ENCODE measurements around the gene KHDC1L. TPM values are rescaled to one million over a fixed set of nuclear protein-coding genes. Genes with fewer than 3 reads are reported as not detected.
"Not testable (repeated sequence)": the region's sequence is repeated elsewhere in the genome, so short reads cannot be mapped to it uniquely, and the experiment has no call there.

The KHDC1L gene
- total RNA-seq, 1 experiment from 2014 or later: not detected

- intact Hi-C loops (cut with micrococcal nuclease; ENCODE audit: unreplicated experiment): no loop called here
- no TSS peak for BruUV-seq (replicated peaks)
- Mint-ChIP-seq H3K36me3 (ENCODE audit: insufficient read depth, unreplicated experiment) (peaks cover 10% of the 10 kb centered on the region), H3K27me3 (ENCODE audit: unreplicated experiment) (no peaks in the 10 kb centered on the region), H3K27ac (ENCODE audit: unreplicated experiment) (no peak within 1 kb of the TSS), H3K4me1 (ENCODE audit: low read depth, unreplicated experiment) (peaks cover 24% of the 10 kb centered on the region), H3K4me3 (ENCODE audit: low read depth, unreplicated experiment) (peak within 1 kb of the TSS; percentile 67), H3K9me3 (ENCODE audit: low read depth, unreplicated experiment) (no peaks in the 10 kb centered on the region)
- TF ChIP-seq, protein P1, sequence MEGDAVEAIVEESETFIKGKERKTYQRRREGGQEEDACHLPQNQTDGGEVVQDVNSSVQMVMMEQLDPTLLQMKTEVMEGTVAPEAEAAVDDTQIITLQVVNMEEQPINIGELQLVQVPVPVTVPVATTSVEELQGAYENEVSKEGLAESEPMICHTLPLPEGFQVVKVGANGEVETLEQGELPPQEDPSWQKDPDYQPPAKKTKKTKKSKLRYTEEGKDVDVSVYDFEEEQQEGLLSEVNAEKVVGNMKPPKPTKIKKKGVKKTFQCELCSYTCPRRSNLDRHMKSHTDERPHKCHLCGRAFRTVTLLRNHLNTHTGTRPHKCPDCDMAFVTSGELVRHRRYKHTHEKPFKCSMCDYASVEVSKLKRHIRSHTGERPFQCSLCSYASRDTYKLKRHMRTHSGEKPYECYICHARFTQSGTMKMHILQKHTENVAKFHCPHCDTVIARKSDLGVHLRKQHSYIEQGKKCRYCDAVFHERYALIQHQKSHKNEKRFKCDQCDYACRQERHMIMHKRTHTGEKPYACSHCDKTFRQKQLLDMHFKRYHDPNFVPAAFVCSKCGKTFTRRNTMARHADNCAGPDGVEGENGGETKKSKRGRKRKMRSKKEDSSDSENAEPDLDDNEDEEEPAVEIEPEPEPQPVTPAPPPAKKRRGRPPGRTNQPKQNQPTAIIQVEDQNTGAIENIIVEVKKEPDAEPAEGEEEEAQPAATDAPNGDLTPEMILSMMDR (IDR thresholded peaks at IDR 0.05; ENCODE audit: unreplicated experiment): peak; percentile 12
- DNase-seq: peak; percentile 53
- CTCF ChIA-PET: no interaction called here
These were observed 37.6 kb upstream of the KHDC1L start, which contains the start of gene KHDC1 for GRCh38 chr6:73262671-73263569. Gene KHDC1 (minus strand): TSS chr6:73263196. CDS start chr6:73242517, 20,679 bp downstream.

- Mint-ChIP-seq H3K27ac (ENCODE audit: unreplicated experiment) (no peak overlapping the region), H3K36me3 (ENCODE audit: insufficient read depth, unreplicated experiment) (peaks cover 10% of the 10 kb centered on the region), H3K4me1 (ENCODE audit: low read depth, unreplicated experiment) (peaks cover 11% of the 10 kb centered on the region), H3K9me3 (ENCODE audit: low read depth, unreplicated experiment) (no peaks in the 10 kb centered on the region), H3K4me3 (ENCODE audit: low read depth, unreplicated experiment) (no peak overlapping the region), H3K27me3 (ENCODE audit: unreplicated experiment) (no peaks in the 10 kb centered on the region)
- CTCF ChIA-PET: no interaction called here
- intact Hi-C loops (cut with micrococcal nuclease; ENCODE audit: unreplicated experiment): no loop called here
- BruUV-seq (replicated peaks): no TSS peak
- DNase-seq: no peak
- TF ChIP-seq, protein P1 (IDR thresholded peaks at IDR 0.05; ENCODE audit: unreplicated experiment): no peak
These were observed 33.4 kb upstream of the KHDC1L start for GRCh38 chr6:73258721-73259120.

DNA sequence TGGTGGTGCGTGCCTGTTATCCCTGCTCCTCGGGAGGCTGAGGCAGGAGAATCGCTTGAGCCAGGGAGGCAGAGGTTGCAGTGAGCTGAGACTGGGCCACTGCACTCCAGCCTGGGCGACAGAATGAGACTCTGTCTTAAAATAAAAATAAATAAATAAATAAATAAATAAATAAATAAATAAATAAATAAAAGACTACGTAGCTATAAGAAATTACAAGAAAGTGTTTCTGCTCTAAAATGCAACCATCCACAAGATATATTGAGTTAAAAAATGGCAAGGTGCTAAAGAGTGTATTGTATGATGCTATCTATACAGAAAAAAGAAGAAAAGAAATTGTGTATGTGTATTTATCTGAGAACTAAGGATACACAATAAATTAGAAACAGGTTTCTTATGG is 29.0 kb upstream of the KHDC1L start:
- H3K27me3 Mint-ChIP-seq (ENCODE audit: unreplicated experiment); BruUV-seq (replicated peaks); intact Hi-C loops (cut with micrococcal nuclease; ENCODE audit: unreplicated experiment); H3K27ac Mint-ChIP-seq (ENCODE audit: unreplicated experiment); H3K4me1 Mint-ChIP-seq (ENCODE audit: low read depth, unreplicated experiment); DNase-seq; H3K4me3 Mint-ChIP-seq (ENCODE audit: low read depth, unreplicated experiment); H3K9me3 Mint-ChIP-seq (ENCODE audit: low read depth, unreplicated experiment); H3K36me3 Mint-ChIP-seq (ENCODE audit: insufficient read depth, unreplicated experiment): not testable (repeated sequence)
- CTCF ChIA-PET: interaction anchor here (0.6 kb wide), 1 partner anchor 688 kb away, joined by 3 read pairs; no protein-coding TSS in a partner anchor

DNA sequence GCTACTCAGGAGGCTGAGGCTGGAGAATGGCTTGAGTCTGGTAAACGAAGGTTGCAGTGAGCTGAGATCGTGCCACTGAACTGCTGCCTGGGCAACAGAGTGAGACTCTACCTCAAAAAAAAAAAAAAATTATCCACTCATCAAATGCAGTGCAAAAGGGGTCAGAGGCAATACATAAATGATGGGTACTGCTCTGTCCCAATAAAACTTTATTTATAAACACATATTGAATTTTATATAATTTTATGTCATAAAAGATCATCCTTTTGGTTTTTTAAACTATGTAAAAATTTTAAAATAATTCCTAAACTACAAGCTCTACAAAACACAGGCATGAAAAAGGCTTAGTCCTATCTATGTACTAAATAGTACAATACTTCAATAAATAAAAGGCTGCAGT is 27.4 kb upstream of the KHDC1L start:
- intact Hi-C loops (cut with micrococcal nuclease; ENCODE audit: unreplicated experiment): no loop called here
- TF ChIP-seq, protein P1 (IDR thresholded peaks at IDR 0.05; ENCODE audit: unreplicated experiment): no peak
- H3K36me3 Mint-ChIP-seq (ENCODE audit: insufficient read depth, unreplicated experiment): no peaks in the 10 kb centered on the region
- H3K27ac Mint-ChIP-seq (ENCODE audit: unreplicated experiment): no peak overlapping the region
- peaks cover 12% of the 10 kb centered on the region for H3K27me3 Mint-ChIP-seq (ENCODE audit: unreplicated experiment)
- no peaks in the 10 kb centered on the region for H3K9me3 Mint-ChIP-seq (ENCODE audit: low read depth, unreplicated experiment)
- H3K4me1 Mint-ChIP-seq (ENCODE audit: low read depth, unreplicated experiment): no peaks in the 10 kb centered on the region
- CTCF ChIA-PET: interaction anchor here (0.7 kb wide), 1 partner anchor 11 kb away, joined by 5 read pairs; no protein-coding TSS in a partner anchor
- no peak overlapping the region for H3K4me3 Mint-ChIP-seq (ENCODE audit: low read depth, unreplicated experiment)
- BruUV-seq (replicated peaks): no TSS peak
- no peak for DNase-seq

GRCh38 chr6:73250016-73250415 is 24.7 kb upstream of the KHDC1L start:
- Mint-ChIP-seq H3K36me3 (ENCODE audit: insufficient read depth, unreplicated experiment) (no peaks in the 10 kb centered on the region), H3K27me3 (ENCODE audit: unreplicated experiment) (peaks cover 14% of the 10 kb centered on the region), H3K4me1 (ENCODE audit: low read depth, unreplicated experiment) (no peaks in the 10 kb centered on the region), H3K4me3 (ENCODE audit: low read depth, unreplicated experiment) (no peak overlapping the region), H3K9me3 (ENCODE audit: low read depth, unreplicated experiment) (no peaks in the 10 kb centered on the region), H3K27ac (ENCODE audit: unreplicated experiment) (no peak overlapping the region)
- TF ChIP-seq, protein P1 (IDR thresholded peaks at IDR 0.05; ENCODE audit: unreplicated experiment): no peak
- no peak for DNase-seq
- CTCF ChIA-PET: no interaction called here
- intact Hi-C loops (cut with micrococcal nuclease; ENCODE audit: unreplicated experiment): no loop called here
- BruUV-seq (replicated peaks): no TSS peak
